ENCODE measurements around the gene SNUPN.
"Not testable (repeated sequence)": the region's sequence is repeated elsewhere in the genome, so short reads cannot be mapped to it uniquely, and the experiment has no call there.

SNUPN gene

DNA sequence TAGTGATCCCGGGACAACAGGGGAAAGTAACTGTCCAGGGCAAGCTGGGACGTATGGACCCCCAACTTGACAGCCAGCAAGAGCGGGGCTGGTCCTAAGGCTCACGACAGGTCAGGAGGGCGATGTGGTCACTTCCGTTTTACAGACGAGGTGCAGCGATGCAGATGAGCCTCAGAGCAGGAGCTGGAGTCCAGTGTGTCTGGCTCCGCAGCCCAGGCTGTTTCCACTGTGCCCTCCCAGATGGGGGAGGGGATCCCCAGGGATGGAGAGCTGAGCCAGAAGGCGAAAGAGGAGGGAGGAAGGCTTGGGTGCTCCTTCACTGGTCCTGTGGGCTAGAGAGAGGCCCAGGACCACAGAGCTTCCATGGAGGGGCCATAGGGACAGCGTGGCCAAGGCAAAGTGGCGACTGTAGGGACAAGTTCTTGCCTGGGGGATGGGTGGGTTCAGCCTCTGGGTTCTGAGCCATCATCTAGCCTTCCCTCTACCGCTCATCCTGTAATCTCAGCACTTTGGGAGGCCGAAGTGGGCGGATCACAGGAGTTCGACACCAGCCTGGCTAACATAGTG lies 27.9 kb upstream of the SNUPN start:
- no peak for DNase-seq

DNA sequence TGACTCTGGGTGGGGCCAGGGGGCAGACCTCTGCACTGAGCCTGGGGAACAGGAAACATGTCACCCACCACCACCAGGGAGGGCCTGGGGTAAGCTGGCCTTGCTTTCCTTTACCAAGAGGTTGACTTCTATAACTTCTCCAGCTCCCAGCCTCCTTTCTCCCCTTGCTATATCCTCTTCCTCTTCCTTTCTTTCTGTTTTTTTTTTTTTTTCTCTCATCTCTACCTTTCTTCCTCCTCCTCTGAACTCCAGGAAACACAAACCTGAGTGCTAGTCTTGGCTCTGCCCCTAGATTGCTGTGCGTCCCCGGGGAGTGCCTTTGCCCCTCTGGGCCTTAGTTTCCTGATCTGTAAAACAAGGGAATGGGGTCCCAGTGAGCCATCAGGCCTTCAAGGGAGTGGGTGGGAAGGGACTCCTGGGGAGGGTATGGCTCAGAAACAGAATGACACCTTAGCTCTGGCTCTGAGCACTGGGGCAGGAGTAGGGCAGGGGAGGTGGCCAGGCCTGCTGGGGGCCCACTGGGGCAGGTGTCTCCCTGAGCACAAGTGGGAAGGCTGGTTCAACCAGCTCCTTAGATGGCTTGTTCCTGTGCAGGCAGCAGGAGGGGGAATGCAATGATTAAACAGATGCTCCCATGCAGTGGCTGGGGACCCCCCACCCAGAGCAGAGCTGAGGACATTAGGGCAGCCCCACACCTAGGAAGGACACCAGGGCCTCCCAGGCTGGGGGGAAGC lies 26.5 kb upstream of the SNUPN start:
- no peak for DNase-seq

DNA sequence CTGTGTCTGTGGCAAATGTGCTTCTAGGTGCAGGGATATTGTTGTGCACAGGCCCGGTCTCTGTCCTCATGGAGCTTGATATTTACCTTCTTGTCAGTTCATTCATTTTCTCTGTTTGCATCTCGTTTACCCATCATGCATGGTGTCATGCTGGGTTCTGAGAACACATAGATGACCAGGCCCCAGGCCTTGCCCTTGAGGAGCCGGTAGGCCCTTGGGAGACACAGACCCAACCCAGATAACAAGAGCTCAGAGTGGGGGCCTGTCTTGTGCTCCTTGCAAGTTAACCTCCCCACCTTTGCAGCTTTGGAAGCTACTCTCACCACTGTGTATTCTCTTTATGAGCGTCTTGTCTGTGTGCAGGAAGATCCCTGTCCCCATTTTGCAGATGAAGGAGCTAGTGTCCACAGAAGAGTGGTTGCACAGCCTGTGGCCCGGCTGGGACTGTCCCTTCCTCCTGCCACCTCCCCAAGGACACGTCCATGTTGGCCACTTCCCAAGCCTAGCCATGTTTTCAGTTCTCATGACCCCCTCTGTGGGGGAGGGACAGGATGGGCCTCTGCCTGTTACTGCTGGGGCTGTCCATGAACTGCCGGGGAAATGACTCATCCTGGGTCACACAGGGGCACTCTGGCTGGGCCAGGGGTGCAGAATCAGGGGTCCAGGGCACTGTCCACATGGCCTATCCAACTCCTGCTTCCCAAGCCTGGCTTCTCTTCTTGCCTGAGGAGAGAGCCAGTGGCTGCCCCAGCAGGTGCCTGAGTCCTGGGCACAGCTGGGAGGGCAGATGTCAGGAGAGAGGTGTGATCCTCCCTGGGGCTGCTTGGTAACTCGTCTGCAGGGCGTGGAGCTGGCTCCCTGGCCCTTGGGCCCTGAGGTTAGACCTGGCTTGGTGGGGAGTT lies 25.6 kb upstream of the SNUPN start:
- no peak for DNase-seq

DNA sequence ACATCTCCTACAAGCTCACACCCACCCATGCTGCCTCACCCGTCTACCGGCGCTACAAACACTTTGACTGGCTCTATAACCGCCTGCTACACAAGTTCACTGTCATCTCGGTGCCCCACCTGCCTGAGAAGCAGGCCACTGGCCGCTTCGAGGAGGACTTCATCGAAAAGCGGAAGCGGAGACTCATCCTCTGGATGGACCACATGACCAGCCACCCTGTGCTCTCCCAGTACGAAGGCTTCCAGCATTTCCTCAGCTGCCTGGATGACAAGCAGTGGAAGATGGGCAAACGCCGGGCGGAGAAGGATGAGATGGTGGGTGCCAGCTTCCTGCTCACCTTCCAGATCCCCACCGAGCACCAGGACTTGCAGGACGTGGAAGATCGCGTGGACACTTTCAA lies 24.3 kb upstream of the SNUPN start:
- no peak for DNase-seq

DNA sequence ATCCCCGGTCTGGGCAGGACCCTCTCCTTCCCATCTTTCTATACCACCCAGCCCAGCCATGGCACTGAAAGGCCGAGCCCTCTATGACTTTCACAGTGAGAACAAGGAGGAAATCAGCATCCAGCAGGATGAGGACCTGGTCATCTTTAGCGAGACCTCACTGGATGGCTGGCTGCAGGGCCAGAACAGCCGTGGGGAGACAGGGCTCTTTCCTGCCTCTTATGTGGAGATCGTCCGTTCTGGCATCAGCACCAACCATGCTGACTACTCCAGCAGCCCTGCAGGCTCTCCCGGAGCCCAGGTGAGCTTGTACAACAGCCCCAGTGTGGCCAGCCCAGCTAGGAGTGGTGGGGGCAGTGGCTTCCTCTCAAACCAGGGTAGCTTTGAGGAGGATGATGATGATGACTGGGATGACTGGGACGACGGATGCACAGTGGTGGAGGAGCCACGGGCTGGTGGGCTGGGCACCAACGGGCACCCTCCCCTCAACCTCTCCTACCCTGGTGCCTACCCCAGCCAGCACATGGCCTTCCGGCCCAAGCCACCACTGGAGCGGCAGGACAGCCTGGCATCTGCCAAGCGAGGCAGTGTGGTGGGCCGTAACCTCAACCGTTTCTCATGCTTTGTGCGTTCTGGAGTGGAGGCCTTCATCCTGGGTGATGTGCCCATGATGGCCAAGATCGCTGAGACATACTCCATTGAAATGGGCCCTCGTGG lies 23.7 kb upstream of the SNUPN start:
- no peak for DNase-seq

DNA sequence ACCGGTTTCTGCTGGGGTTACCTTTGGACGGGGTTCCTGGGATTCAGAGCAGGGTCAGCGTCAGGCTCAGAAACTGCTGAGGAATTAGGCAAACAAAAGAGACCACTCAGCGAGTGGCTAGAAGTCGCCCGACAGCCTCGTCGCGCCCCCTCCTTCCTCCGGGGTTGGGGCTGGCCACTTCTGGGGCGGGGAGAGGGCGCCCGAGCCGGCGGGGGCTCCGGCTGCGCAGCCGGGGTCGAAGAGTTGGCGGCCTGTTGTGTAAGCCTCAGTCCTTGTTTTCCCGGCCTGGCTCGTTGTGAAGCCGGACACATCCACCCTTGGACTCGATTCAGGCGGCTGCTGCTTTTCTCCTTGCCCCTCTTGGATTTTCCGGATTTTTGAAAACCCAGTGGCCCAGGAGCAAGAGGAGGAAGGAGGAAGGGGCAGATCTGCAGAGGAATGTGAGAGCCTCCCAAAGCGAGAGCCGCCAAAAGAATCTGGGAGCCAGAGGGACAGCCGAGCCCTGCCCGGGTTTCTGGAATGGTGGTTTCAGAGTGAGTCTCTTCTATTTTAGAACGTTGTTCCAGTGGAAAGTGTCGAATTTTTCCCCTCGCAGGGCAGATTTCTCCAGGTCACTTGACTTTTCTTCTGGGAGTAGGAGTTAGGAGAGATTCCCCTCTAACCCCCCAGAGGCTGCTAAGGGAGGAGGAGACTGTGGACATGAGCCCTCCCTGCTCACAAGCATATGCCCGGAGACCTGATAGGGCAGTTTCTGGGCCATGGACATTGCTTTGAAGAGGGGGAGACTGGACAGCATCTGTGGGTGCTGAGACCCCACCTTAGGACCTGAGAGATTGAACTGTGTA lies 22.9 kb upstream of the SNUPN start:
- DNase-seq = no peak

DNA sequence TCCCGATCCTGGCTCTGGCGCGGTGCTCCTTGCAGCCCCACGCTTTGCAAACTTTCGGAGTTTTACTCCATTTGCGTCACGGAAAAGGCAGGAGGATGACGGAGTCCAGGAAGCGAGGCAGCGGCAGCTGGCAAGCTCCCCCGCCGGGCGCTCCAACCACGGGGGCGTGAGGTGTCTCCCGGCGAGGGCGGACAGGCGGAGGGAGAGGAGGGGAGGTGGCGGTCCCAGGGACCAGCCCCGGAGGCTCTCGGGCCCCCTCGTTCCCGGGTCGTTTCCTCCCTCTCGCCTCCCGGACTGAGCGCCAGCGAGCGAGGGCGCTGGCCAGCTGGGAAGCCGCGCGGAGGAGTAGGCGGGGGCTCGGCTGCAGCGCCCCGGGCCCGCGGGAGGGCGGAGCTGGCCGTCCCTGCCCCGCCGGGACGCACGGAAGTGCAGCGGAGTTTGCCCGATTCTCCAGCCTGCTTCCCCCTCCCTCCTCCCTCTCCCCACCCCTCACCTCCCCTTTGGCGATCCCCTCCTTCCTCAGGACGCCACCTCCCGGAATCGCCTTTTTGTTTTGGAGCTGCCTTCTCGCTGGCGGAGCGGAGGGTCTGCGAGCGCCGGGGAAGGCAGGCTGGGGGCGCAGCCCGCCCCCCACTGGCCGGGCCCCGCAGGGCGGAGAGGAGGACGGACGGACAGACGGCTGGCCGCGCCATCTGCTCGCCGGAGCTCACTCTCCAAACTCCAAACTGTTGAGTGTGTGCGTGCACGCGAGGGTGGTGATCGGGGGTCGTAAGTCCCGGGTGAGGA lies 22.0 kb upstream of the SNUPN start, which contains the start of gene SNX33:
TSS of gene SNX33 (plus strand) at position 543 of the 786 bp plus-strand sequence. CDS start 1,191 bp downstream, outside the sequence.
- DNase-seq = peak; percentile 46

DNA sequence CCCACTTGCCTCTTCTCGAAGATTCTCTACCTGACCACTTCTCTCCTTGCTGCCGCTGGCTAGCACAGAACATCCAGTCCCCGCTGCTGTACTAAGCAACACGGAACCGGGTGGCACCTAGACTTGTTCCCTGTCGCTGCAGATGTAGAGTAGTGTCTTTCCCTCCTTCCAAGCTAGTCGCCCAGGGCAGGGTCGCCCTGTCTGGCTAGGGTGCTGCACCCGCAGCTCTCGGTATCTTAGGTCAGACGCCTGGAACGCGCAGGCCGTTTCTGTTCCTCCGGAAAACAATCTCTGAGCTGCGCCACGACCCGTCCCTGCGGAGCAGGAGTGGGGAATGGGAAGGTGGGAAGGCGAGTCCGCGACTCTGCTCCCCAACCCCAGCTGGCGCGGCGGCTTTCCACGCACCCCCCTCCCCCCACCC lies 21.4 kb upstream of the SNUPN start:
- DNase-seq = no peak

- no peak for DNase-seq
These were observed 20.8 kb upstream of the SNUPN start for GRCh38 chr15:75646112-75646943.

DNA sequence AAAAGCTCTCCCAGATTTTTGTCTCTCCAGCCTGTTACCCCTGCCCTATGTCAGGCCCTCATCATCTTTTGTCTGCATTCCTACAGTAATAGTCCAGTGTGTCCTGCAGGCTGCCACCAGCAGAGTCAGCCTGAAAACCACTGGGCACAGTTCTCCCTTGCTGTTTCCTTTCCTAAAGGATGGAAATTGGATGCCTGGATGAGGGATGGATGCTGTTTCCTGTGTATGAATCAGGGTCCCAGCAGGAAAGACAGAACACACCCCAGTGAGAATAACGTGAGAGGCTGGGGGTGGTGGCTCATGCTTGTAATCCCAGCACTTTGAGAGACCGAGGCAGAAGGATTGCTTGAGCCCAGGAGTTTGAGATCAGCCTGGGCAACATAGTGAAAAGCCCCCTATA lies 18.9 kb upstream of the SNUPN start:
- no peak for DNase-seq

GRCh38 chr15:75641603-75642002 lies 16.1 kb upstream of the SNUPN start:
- DNase-seq = no peak

GRCh38 chr15:75641179-75641503 lies 15.6 kb upstream of the SNUPN start:
- DNase-seq = no peak

DNA sequence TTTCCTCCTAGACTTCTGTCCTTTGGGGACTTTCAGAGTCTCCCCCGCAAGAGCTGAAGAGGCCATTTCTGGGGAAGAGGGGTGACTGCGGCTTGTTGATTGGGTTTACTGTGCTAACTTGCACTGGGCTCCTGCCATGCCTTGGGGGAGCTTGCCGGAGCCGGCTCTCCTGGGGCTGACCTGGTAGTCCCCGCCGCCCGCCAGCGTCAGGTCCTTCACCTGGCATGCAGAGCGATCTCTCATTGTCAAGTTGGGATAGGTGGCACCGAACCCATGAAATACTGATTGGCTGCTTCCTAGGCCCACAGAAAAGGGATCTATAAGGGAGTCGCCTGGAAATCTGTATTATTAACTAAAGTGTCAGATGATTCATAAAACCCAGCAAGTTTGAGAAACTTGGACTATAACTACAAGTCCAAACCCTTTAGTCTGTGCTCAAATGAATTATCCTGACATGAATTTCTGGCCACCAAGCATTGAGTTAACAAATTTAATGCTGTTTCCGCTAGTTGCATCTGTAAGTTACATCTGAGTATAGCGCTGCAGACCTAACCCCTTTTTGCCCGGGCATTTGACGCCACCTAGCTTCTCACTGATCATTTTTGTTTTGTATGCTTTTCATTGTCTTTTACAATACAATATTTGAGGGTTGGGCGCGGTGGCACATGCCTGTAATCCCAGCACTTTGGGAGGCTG lies 15.1 kb upstream of the SNUPN start:
- DNase-seq = peak; percentile 46

DNA sequence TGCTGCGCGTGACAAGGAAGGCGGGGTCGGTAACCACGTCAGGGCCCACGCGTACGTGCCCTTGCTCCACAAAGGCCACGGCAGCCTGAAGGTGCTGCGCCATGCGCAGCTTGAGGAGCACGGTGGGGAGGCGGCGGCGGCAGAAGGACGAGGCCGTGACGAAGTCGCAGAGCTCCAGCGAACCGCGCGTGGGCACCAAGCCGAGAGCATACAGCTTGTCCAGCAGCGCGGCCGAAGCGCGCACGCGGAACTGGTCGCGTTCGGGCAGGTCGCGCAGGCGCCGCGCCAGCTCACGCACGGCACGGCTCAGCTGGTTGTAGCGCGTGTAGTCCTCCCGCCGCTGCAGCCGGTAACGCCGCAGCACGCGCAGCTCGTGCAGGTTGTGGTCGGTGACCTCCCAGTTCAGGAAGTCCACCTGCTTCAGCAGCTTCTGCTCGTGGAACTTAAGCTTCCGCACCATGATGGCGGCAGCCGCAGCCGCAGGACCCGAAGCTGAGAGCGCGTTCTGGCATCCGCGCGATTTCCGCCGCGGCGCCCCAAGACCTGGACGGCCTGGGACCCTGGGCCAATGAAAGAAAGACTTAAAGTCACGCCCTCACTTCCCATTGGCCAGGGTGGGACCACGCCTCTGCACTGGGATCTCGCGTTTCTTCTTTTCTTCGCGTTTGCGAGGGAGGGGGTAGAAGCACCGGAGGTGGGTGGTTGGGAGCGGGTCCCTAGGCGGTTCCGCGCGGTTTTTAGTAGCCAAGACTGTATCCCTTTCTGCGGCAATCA lies 14.4 kb upstream of the SNUPN start, which contains the start of gene IMP3:
TSS of gene IMP3 (minus strand) at position 516 of the 774 bp plus-strand sequence. CDS start at position 460, 56 bp downstream.
- peak; percentile 89 for DNase-seq

- no peak for DNase-seq
These were observed 13.7 kb upstream of the SNUPN start for GRCh38 chr15:75639191-75639708.

DNA sequence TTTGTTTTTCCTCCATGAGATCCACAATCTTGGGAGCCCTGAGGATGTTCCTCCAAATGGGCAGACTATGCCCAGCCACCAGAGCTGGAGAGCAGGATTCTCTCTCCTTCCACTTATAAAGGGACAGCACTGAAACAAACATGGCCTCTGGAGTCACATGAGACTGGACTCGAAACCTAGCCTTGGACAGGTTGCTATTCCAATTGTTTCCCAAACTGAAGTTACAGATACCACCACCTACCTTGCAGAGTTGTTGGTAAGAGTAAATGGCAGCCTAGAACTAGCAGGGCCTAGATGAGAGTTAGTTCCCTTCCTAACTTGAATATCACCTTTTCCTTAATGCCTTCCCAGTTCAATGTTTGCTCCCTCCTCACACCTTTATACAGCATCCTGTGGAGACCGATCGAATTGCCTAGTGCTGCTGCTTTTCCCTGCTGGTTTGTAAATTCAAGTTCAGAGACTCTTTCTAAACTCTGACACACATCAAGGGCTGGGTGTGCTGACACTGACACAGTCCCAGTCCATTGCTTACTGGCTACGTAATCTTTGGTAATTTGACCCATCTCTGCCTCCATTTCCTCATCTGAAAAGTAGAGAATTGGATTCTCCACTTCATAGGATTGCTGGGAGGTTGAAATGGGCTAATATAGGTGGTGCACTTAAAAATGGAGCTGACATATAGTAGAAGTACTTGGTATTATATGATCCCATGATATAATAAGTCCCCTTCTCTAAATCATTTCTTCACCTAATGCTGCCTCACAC lies 11.9 kb upstream of the SNUPN start:
- no peak for DNase-seq

DNA sequence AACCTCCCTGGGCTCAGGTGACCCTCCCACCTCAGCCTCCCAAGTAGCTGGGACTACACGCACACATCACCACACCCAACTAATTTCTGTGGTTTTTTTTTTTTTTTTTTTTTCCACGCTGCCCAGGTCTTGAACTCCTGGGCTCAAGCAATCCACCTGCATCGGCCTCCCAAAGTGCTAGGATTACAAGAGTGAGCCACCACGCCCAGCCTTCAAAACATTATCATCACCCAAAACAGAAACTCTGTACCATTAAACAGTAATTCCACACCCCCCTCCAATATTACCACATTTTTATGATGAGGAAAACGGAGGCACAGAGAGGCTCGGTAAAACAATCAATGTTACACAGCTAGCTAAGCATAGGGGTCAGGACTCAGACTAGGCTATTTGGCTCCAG lies 10.5 kb upstream of the SNUPN start:
- no peak for DNase-seq

DNA sequence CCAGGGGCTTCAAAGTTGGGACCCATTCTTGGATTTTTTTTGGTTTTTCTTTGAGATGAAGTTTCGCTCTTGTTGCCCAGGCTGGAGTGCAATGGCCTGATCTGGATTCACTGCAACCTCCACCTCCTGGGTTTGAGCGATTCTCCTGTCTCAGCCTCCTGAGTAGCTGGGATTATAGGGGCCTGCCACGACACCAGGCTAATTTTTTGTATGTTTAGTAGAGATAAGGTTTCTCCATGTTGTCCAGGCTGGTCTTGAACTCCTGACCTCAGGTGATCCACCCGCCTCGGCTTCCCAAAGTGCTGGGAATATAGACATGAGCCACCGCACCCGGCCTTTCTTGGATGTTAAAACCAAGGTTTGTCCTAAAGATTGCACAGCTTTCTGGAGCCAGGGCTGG lies 8.4 kb upstream of the SNUPN start:
- DNase-seq = not testable (repeated sequence)

All from effector CD4-positive, alpha-beta T cell (primary cell).